ENCODE data around the gene CMTM8.

CMTM8 gene

DNA sequence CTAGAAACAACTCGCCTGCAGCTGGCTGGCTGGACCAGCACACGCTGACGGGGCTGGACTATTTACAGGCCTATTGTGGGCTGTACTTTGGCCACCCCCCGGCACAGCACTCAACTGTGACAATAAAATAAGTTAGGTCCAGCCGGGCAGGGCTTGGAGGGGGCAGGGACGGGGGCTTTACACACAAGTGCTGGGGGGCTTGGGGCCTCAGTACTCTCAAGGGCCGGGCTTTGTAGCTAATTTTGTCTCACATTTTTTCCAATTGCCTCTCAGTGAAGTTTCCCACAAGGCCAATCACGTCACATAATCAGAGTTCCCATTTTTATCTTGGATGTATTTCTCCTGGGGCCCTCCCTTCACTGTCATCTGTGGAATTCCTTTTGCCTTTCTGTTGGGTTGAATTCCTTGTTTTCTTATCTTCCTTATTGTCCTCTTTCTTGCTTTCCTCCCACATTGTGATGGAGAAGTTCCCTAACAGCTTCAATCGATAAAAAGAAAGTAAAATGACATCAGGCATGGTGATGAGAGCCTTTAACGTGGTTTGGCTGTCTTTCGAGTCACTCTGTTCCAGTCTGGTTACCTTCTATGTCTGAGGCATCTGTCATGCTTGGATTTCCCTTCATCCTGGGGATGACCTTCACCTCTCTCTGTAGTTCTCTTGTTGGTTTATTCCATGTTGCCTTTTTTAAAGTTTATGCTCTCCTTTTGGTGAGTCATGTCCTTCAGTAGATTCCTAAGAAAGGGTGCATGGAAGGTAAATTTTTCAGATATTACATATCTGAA, 109.1 kb downstream of the CMTM8 start:
- no peak for DNase-seq

DNA sequence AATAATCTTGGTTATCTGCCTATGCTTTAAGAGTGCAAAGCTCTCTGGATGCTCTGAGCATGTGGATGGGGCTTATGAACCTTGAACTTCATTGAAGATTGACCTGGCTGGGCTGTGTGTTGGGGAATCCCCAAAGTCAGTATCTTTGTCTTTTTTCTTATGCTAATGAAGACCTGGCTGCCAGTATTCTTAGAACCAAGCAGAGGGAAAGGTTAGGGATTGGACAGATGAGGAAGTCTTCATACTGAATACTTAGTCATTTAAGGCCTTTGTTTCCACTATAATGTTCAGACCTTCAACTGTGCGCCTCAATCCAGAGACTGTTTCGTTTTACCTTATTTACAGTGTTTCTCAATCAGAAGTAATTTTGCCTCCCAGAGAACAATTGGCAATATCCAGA, 110.7 kb downstream of the CMTM8 start:
- no peak for DNase-seq

DNA sequence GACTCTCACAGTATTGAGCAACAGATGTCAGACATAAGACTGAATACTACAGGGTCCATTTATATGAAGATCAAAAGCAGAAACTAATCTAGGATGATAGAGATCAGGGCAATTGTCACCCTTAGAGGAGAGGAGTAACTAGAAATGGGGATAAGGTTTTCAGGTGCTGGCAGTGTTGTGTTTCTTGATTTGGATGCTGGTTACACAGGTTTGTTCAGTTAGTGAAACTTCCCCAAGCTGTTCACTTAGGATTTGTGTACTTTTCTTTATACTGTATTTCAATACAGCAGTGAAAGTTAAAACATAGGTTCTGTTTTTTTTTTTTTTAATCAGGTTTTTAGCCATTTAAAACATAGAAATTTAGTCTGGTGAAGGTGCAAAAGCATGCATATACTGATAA, 114.1 kb downstream of the CMTM8 start:
- no peak for DNase-seq

DNA sequence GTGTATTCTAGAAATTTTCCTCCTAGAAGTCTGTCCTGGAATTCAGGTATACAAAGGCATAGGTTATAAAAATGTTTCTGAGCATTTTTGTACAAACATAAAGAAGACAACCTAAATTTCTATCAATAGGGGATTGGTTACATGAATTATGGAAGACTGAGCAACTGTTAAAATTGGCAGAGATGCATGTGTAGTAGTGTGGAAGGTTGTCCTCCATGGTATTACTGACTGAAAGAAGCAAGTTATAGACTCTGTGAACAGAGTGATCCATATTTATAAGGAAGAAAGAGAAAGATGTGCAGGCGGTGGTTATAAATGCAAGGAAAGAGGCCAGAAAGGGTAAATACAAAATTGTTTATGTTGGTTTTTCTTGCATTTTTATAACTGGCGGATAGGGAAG, 114.9 kb downstream of the CMTM8 start:
- DNase-seq: no peak

DNA sequence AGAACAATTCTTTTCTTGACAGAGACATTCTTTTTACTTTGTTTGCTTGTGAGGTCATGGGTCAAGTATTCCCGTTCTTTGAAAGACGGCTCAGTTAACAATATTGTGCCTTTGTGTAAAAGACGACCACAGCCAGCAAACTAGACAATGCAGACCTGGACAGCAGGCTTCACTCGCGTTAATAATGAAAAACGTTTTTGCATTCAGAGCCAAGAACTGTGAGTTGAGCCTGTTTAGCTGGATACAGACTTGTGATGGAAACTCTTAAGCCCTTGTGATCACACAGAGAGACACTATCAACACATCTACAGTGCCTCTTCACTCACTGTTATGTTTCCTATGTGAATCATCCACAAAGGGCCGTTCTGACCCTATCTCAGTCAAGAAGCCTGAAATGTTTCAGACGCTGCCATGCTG, 115.9 kb downstream of the CMTM8 start:
- DNase-seq: no peak

DNA sequence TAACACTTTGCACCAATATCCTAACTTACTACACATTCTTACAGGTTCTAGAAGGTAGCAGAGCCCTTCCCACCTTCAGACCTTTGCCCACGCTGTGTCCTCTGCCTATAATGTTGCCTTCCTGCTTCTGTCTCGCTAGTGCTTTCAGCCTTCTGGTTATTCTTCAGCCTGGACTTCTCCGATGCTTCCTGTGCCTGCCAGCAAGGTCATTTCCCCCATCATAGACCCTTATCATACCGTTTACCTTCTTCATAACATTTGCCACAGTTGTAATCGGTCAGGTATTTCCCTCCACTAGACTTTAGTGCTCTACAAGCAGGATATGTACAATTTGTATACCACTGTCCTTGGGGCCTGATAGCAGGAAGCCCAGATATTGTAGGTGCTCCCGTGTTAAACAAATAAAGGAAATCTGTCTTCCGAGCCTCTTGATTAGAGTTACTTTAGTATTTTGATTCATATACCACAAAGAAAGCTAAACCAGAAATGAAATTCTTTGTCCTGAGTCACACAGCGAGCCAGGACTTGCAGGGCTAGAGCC, 117.3 kb downstream of the CMTM8 start:
- DNase-seq: no peak

DNA sequence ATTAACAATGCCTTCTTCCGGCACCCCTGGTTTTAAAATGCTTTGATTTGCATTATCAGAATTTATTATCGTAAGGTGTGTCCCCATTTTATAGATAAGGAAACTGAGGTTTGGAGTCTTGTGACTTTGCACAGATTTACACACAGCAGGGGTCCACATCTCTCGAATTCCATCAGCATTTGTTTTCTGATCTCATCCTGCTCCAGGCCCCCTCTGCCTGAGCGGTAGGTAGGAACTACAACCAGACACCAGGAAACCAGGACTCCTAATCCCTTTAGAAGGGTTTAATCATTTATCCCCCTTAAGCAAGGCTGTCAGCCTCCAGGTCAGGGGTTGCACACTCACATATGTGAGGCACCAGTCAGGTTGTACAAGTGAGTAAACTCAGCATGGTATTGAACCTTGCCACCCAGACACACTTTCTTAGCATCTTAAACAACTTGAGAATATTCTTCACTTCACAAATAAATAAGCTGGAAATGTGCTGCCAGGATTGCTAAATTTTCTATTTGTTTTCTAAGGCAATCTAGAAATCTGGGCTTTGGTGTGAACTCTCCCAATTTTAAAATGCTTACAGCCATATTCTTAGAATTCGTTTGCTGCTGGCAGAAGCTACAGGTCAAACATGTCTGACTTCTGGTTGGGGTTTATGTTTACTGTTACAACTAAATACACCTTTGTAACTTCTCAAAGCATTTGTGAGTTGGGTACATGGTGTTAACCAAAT, 121.4 kb downstream of the CMTM8 start:
- DNase-seq: no peak

DNA sequence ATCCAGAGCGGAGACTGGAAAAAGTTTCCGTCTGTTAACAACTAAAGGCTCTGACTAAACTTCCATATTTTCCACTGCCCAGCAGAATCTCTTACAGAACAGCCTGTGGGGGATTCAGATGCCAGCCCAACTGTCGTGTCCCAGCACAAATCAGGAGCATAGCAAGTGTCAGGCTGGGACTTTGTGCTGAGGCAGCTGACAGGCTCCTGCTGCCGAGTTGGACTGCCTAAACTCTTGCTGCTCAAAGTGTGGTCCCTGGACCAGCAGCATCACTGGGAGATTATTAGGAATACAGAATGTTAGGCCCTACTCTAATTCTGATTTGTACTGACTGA, 122.0 kb downstream of the CMTM8 start:
- no peak for DNase-seq

DNA sequence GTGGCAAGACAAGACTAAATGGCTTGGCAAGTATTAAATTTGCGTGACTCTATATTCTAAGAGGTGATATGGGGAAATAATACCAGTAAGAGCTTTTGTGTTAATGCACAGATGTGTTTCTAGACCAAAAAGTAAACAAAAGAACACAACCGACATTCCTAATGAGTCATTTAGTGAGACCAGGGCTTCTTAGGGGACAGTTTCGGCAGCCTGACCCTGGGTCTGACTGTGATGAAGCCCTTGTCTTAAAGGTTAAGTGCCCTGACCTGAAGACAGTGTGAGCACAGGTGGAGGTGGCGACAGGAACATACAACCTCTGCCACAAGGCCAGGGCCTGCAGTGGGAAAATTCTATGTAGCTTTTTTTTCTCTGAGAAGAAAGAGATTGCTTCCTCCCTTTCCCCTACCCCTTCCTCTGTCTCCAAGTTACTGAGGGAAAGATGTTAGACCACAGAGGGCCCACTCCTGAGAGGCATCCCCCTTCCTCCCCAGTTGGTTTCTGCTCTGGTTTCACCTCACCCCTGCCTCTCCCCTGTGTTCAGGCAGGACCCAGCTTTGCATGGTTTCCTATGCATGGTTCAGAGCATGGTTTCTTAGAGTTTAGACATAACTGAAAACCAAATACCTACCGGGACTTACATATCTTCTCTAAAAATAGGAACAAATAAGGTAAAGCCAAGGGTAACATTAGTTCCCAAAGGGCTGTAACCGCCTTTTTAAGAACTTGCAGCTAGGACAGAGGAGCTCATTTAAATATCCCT, 128.3 kb downstream of the CMTM8 start:
- DNase-seq: no peak

DNA sequence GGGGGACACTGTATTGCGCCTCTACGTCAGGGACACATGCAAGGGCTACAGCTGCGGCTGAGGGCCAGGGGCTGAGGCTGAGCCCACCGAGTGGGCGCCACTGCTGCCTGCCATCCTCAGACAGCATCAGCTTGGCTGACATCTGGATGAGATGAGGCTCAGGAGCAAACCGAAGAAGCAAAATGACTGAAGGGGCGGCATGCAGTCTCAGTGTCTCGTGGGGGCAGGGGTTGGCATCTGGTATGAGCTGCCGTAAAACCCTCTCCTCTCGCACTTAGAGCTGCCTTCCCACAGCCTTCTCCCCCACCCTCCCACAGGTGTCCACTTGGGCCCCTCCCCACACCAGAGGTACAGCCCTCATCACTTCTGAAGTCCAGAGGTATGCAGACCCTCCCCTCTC, 129.0 kb downstream of the CMTM8 start:
- no peak for DNase-seq

DNA sequence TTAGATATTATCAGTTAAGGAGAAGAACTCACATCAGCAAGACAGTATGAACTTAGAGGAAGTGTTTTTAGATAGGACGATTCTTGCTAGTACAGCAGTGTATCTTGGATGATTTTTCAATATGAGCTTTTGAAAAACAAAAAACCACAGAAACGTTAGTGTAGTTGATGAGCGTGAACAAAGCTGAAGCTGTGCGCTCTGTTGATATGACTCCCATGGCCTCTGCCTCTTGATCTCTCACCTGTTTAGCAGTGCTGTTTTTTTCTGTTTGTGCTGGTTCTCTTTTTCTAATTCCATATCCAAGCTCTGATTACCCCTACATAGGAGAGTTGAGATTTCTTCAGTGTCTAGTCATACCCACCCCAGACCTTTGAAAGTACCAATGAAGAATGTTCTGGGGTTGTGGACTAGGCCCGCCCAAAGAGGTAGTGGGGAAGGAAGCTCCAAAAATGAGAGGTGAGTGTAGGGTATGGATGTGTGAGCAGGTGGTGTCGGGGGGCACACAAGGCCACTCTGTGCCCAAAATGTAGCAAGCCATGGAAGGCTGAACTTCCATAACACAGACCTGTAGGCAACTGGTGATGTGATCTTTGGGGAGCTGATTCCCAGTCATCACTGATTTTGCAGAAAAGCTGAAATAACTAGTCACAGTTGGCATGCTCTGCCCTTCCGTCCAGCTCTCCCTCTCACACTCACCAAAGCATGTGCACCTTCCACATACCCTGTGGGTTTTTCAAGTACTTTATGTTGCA, 133.2 kb downstream of the CMTM8 start:
- no peak for DNase-seq

DNA sequence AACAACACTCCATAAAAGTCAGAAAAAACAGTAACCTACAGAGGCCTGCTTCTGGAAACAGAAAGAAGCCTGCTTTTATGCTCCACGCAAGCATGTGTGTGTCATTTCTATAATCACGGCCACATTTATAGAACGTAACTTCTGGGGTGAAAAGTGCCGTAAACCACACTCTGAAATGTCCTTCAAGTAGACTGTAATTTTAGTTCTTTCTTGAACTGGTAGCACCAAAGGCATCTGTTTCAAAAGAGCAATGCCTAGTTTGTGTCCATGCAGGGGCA, 133.7 kb downstream of the CMTM8 start:
- no peak for DNase-seq

DNA sequence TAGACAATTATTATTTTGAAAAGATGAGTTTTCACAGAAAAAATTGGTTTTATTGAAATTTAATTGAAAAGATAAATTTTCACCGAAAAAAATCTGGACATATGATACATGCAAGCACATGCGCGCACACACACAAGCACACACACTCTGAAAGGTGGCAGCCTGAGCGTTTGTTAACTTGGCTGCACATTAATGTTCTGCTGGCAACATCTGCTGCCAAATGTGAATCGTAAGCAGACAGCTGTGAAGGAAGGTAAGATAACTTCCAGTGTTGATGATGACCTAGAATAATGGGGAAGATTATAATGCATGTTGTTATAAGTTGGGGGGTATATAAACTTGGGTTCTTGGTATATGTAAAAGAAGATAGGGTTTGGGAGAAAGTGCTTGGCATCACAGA, 134.8 kb downstream of the CMTM8 start:
- no peak for DNase-seq

DNA sequence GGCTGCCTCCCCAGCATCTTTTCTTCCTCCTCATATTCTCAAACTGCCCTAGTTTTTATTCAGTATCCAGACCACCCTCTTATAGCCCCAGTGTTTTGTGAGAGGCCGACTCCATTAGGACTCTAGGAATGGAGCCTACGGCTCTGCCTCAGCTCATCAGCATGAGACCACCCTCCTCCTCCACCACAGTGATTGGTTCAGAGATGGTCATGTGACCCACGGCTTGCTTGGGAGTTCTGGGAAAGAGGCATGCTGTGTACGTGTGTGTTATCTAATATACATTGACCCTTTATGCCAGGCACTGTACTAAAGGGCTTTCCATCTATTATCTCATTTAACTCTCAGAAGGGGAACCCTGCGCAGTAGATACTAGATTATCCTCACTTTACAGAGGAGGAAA, 135.4 kb downstream of the CMTM8 start:
- DNase-seq: no peak

DNA sequence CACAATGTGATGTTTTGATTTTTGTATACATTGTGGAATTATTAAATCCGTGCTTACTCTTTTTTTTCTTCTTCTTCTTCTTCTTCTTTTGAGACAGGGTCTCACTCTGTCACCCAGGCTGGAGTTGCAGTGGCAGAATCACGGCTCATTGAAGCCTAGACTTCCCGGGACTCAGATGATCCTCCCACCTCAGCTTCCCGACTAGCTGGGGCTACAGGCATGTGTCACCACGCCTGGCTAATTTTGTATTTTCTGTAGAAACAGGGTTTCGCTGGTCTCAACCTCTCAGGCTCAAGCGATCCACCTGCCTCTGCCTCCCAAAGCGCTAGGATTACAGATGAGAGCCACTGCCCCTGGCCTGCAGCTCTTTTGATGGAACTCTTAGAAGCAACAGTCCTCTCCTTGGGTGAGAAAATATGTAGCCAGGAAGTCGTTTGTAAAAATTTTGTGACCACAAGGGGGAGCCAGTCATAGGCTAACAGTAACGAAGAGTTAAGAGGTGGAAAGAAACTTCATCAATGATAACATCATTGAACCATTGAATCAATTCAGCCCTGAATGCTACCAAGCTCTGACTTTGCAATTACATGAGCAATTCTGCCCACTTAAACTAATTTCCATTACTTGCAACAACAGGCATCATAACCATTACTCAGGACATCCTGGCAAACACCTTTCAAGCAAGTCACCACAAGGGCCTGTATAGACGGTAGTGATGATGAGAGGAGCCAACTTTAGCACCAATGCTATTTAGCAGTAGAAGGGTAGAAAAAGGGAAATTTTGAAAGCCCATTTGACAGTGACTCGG, 136.5 kb downstream of the CMTM8 start:
- DNase-seq: peak; percentile 72

DNA sequence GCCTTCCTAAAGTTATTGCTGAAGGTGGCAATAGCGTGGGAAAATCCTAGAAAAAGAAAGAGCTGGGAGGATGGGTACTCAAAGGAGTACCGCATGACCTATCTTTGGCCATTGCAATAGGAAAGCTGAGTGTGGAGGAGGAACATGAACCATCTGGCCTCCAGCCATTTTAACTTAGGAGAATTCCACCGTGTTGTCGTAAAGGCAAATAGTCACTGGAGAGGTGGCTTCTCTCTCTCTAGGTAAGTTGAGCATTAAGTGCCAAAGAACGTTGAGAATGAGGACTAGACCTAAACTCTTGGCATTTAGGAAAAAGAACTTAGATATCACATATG, 137.1 kb downstream of the CMTM8 start:
- no peak for DNase-seq

DNA sequence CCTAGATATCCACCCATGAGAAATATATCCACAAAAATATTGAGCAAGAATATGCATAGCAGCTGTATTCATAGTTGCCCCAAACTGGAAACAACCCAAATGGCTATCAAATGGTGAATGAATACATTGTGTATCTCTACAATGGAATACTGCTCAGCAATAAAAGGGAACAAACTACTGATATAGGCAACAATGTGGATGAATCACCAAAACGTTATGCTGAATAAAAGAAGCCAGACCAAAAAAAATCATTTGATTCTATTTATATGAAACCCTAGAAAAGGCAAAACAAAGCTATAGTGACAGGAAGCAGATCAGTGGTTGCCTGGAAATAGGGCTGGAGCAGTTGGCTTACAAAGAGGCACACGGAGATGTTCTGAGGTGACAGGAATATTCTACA, 137.6 kb downstream of the CMTM8 start:
- DNase-seq: no peak

DNA sequence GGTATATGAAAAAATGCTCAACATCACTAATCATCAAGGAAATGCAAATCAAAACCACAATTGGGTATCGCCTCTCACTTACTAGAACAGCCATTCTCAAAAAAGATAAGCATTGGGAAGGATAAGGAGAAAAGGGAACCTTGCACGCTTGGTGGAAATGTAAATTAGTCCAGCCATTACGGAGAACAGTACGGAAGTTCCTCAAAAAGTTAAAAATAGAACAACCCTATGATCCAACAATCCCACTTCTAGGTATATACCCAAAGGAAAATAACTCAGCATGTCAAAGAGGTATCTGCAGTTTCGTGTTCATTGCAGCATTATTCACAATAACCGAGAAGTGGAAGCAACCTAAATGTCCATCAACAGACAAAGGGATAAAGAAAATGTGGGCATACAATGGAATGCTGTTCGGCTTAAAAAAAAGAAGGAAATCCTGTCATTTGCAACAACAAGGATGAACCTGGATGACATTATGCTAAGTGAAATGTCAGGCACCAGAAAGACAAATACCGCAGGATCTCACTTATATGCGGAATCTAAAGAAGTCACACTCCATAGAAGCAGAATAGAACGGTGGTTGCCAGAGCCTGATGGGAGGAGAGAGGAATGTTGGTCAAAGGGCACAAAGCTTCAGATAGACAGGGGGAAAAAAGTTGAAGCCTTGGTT, 141.5 kb downstream of the CMTM8 start:
- no peak for DNase-seq

DNA sequence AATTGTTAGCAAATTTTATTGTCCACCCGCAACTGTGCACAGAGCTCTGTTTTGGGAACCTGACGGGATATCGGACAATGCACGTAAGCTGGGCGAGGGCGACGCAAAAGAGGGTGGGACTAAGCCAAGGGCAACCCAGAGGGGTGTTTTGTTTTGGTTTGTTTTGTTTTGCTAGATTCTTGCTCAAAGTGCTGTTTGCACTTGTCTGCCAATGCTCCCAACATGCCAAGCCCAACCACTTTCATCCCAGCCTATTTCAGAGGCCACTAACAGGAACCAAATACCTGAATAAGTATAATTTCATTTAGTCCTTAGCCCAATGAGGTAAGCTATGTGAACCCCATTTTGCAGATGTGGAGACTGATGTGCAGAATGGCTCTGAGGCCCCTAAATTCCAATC, 143.4 kb downstream of the CMTM8 start:
- DNase-seq: no peak

DNA sequence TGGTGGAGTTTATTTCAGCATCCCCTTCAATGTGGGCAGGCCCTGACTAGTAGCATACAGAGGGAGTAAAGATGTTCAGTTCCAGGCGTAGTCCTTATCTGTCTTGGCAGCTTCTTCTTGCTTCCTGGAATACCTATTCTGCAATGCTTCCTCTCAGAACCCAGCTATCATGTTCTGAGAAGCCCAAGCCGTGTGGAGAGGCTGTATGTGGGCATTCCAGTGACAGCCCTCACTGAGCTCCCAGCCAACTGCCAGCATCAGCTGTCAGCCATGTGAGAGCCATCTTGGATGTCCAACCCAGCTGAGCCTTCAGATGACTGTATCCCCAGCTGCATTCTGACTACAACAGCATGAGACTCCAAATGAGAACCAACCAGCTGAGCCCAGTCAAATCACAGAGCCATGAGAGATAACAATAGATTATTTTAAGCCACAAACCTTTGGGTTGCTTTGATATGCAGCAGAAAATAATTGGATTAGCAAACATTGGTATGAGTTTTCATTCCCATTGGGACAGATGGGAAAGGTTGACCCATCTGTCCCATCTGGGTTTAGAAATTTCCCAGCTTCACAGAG, 144.7 kb downstream of the CMTM8 start:
- no peak for DNase-seq

DNA sequence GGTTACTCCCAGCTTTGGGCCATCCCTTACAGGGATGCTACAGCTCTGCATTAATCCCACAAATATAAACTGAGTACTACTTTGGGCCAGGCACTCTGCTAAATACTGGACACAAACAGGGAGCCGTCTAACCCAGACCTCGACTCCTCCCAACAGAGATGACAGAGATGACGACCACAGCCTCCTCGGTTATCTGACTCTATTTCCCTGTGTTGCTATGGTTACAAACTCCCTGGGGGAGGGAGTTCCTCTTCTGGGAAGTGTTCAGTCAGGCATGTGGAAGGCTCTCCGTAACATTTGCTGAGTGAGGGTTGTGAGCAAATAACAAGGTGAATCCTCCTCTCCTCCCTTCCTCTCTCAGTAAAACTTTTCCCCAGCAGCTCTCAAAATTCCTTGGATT, 146.5 kb downstream of the CMTM8 start:
- peak; percentile 43 for DNase-seq

DNA sequence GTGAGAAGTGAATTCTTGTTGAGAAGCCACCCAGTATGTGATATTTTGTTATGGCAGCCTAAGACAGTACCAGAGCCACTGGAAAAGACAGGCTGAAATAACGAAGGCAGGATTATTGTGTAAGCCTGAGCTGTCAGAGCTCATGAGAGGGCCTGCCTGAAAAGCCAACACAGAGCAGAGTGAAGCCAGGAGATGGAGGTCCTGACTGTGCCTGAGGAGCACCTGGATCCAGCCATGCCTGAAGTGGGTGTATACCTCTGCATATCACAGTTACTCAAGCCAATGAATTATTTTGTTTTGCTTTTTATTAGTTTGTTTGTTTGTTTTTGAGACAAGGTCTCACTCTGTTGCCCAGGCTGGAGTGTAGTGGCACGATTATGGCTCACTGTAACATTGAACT, 149.0 kb downstream of the CMTM8 start:
- DNase-seq: no peak

All from fibroblast of upper back skin (primary cell).